K562 (cell line): ENCODE data around the gene PPIL4. TPM values are rescaled to one million over a fixed set of nuclear protein-coding genes. Genes with fewer than 3 reads are reported as not detected.

Experiments used
- ATAC-seq: fragments of 200-7000 bp; cut with Tn5 transposase; 3 replicates; pipeline ENCODE4 v1.9.1; 2020; ENCODE audit warnings: moderate library complexity
- BruUV-seq: library from RNA; stranded (reverse); fragments of 400-500 nt; replicated peaks from 2 replicates; lab custom pipeline; 2021; lab: Mats Ljungman, UMichigan
- CTCF ChIA-PET: fragments of 300-600 bp; formaldehyde crosslinking; extraction: SDS; loops from one replicate; lab custom pipeline; 2021; ENCODE audit warnings: low intra/inter-chr PET ratio; lab: Yijun Ruan, JAX
- POLR2A ChIA-PET: fragments of 300-600, 350-650 bp; sonication (Branson Sonifier 250); formaldehyde crosslinking; extraction: SDS; loops from one replicate; lab custom pipeline; 2021; ENCODE audit warnings: antibody characterized with exemption, inconsistent platforms; lab: Yijun Ruan, JAX
- DNase-seq, 4 experiments: peaks; one replicate each; pipeline versions ENCODE4 v3.0.0 to v3.0.0-alpha.2; 2011 to 2018; ENCODE audit warnings: low spot score in 3 of 4, mixed read lengths in 3 of 4; ENCODE audit errors: extremely low read depth in 1 of 4
- FAIRE-seq: peaks from 2 replicates; lab custom pipeline; 2011; peaks lifted over from hg19 to GRCh38; lab: Jason Lieb, UNC
- H2AFZ ChIP-seq: 2 replicates; pipeline ENCODE4 v1.6.0; 2011; ENCODE audit warnings: low read depth, low read length, control low read depth, inconsistent platforms
- H3K27ac ChIP-seq: fragments of 200-600 bp; 3 replicates; pipeline ENCODE4 v1.8.0; 2011; ENCODE audit warnings: low read depth, mild to moderate bottlenecking, control low read depth, inconsistent platforms, low read length, moderate library complexity, mixed read lengths; ENCODE audit errors: extremely low read depth
- H3K27me3 ChIP-seq, 2 experiments: fragments of 300-600 bp in 1 of 2; 2 replicates in 1 of 2; 3 replicates in 1 of 2; pipeline versions ENCODE4 v1.6.0 to v1.8.0; 2011; ENCODE audit warnings: inconsistent platforms in 2 of 2, low read length in 2 of 2, mild to moderate bottlenecking in 1 of 2, mixed read lengths in 1 of 2, moderate library complexity in 1 of 2; ENCODE audit not compliant: control insufficient read depth in 2 of 2, insufficient read depth in 2 of 2
- H3K36me3 ChIP-seq: fragments of 300-600 bp; 3 replicates; pipeline ENCODE4 v1.8.0; 2011; ENCODE audit warnings: mild to moderate bottlenecking, low read length, inconsistent platforms; ENCODE audit not compliant: control insufficient read depth, insufficient read depth
- H3K4me1 ChIP-seq, 2 experiments: fragments of 200-600 bp in 1 of 2; replicated peaks in 1 of 2; 2 replicates in 1 of 2; 3 replicates in 1 of 2; pipeline versions ENCODE4 v1.5.1 to v1.8.0; 2011; ENCODE audit warnings: inconsistent platforms in 2 of 2, low read length in 2 of 2, mild to moderate bottlenecking in 1 of 2, mixed read lengths in 1 of 2, moderate library complexity in 1 of 2; ENCODE audit not compliant: control insufficient read depth in 2 of 2, insufficient read depth in 2 of 2
- H3K4me2 ChIP-seq: 2 replicates; pipeline ENCODE4 v1.6.1; 2011; ENCODE audit warnings: low read length, control low read depth, inconsistent platforms, mixed read lengths; ENCODE audit not compliant: insufficient read depth
- H3K4me3 ChIP-seq: fragments of 200-600 bp; sonication (generic), shearing (Covaris generic); 2 replicates; pipeline ENCODE4 v1.5.1; 2016; ENCODE audit warnings: control low read depth, inconsistent platforms
- H3K79me2 ChIP-seq: fragments of 200-600 bp; 3 replicates; pipeline ENCODE4 v1.8.0; 2011; ENCODE audit warnings: low read length, inconsistent platforms; ENCODE audit not compliant: control insufficient read depth, insufficient read depth
- H3K9ac ChIP-seq, 2 experiments: 2 replicates each; pipeline versions ENCODE4 v1.6.0 to v1.6.1; 2011; ENCODE audit warnings: low read depth in 2 of 2, low read length in 2 of 2, control low read depth in 1 of 2, inconsistent platforms in 1 of 2, mild to moderate bottlenecking in 1 of 2, mixed read lengths in 1 of 2; ENCODE audit not compliant: insufficient read depth in 1 of 2
- H3K9me1 ChIP-seq: one replicate; pipeline ENCODE4 v1.6.0; 2011; ENCODE audit warnings: inconsistent platforms, mild to moderate bottlenecking, low read length, moderate library complexity; ENCODE audit not compliant: control insufficient read depth, insufficient read depth
- H3K9me3 ChIP-seq: replicated peaks from 2 replicates; pipeline ENCODE4 v1.5.1; 2011; ENCODE audit warnings: low read depth, low read length, inconsistent platforms; ENCODE audit not compliant: control insufficient read depth, insufficient read depth
- H4K20me1 ChIP-seq: replicated peaks from 2 replicates; pipeline ENCODE4 v1.6.1; 2011; ENCODE audit warnings: low read length, inconsistent platforms, mixed read lengths; ENCODE audit not compliant: control insufficient read depth, insufficient read depth
- HCFC1 ChIP-seq: IDR thresholded peaks from 2 replicates; pipeline ENCODE4 v1.6.1; 2012; ENCODE audit warnings: low read depth, low read length, improper control_type of control experiment
- MXI1 ChIP-seq: IDR thresholded peaks from 2 replicates; pipeline ENCODE4 v1.6.1; 2011; ENCODE audit warnings: low read depth, mild to moderate bottlenecking, improper control_type of control experiment, low read length
- NFIC ChIP-seq: fragments of 450-650 bp; IDR thresholded peaks from 2 replicates; pipeline ENCODE4 v1.6.1; 2017; ENCODE audit warnings: mild to moderate bottlenecking, inconsistent platforms
- SIN3A ChIP-seq, 2 experiments: fragments of 150-350 bp in 1 of 2; IDR thresholded peaks; 2 replicates each; pipeline ENCODE4 v1.6.1; 2011 to 2016; ENCODE audit warnings: borderline replicate concordance in 2 of 2, low read depth in 2 of 2, low read length in 2 of 2, mild to moderate bottlenecking in 2 of 2, moderate library complexity in 2 of 2; ENCODE audit not compliant: control insufficient read depth in 1 of 2
- ZBTB1 ChIP-seq: sonication (generic); formaldehyde crosslinking; IDR thresholded peaks from 2 replicates; pipeline ENCODE4 v1.8.1; 2023; ENCODE audit warnings: missing genetic modification reagents, low read depth, mild to moderate bottlenecking, borderline replicate concordance
- ZNF121 ChIP-seq: sonication (generic); formaldehyde crosslinking; conservative IDR thresholded peaks from 2 replicates; pipeline ENCODE4 v1.8.0; 2022; ENCODE audit warnings: missing genetic modification reagents
- WGBS: fragments of 100-300 bp; shearing (Covaris generic); methylation state at CpG from one replicate; pipeline ENCODE4 v1.1.6; 2016; ENCODE audit warnings: low coverage, mixed read lengths; ENCODE audit not compliant: insufficient coverage; ENCODE audit errors: missing lambda C conversion rate; 5-methylcytosine and 5-hydroxymethylcytosine counted together
- in situ Hi-C: fragments of 300-500 bp; cut with MboI; formaldehyde crosslinking; loops from 4 replicates; pipeline ENCODE4 v1.15.0; 2018; ENCODE audit warnings: inconsistent platforms, mixed read lengths
- intact Hi-C: fragments of 100-400 bp; cut with micrococcal nuclease; formaldehyde crosslinking; loops from 2 replicates; pipeline ENCODE4 v1.14.2; 2022
- polyA plus RNA-seq, 8 experiments: library from polyadenylated mRNA; depleted of rRNA in 4 of 8; stranded (reverse) in 5 of 8; unstranded in 3 of 8; fragments of >200 nt; fragmentation: Nextera tagmentation in 2 of 8; fragmentation: Illumina TruSeq in 1 of 8; extraction: Ambion mirVana in 2 of 8; extraction: Trizol in 1 of 8; gene quantifications; 2 replicates each; pipeline versions ENCODE4 v1.2.1 to v1.2.3, GENCODE V29; 2011 to 2014; ENCODE audit warnings: inconsistent platforms in 1 of 8, missing spikeins in 1 of 8
- total RNA-seq, 7 experiments: library from RNA; depleted of rRNA in 6 of 7; stranded (reverse); fragments of >200 nt in 6 of 7; fragmentation: Illumina TruSeq in 2 of 7; extraction: Trizol in 2 of 7; gene quantifications; 2 replicates each; pipeline versions ENCODE4 v1.2.1 to v1.2.3, GENCODE V29; 2011 to 2021; ENCODE audit warnings: low replicate concordance in 1 of 7
- TF ChIP-seq, protein P1 (sequence below), 2 experiments: fragments of 150-350 bp in 1 of 2; IDR thresholded peaks; 2 replicates each; pipeline ENCODE4 v1.6.1; 2012 to 2016; ENCODE audit warnings: low read depth in 2 of 2, low read length in 2 of 2, mild to moderate bottlenecking in 1 of 2, moderate library complexity in 1 of 2
- TF ChIP-seq, protein P2 (sequence below): fragments of 450-650 bp; IDR thresholded peaks from 2 replicates; pipeline ENCODE4 v1.6.1; 2016; ENCODE audit warnings: mild to moderate bottlenecking

PPIL4 gene
- total and polyA plus RNA-seq, 9 of the 15 experiments (the other 6 are each of a cell fraction or from before 2014, with no cell fraction given), result 14.5 to 55.2 (median 45.9) TPM

DNA sequence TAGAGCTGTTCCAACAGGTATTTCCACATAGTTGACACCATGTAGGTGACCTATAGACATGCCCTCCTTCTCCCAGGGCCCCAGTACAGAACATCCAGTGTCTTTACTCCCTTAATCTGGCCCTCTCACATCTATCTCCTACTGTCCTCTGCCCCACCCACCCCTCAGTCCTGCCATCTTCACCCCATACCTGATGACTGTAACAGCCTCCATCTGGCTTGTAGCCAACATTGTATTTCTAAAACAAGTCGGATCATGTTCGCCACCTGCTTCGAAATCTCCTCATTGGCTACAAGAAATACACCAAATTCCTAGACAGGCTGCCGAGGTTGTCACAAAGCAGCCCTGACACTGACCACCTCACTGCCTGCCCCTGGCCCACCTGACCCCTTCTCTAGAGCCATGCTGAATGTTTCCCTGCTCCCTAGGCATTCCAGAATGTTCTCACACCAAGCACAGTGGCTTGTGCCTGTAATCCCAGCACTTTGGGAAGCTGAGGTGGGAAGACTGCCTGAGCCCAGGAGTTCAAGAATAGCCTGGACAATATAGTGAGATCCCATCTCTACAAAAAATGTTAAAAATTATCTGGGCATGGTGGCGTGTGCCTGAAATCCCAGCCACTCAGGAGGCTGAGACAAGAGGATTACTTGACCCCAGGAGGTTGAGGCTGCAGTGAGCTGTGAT lies 67.1 kb downstream of the PPIL4 start:
- ATAC-seq, result no peak
- ChIA-PET POLR2A (no interaction called here), CTCF (interaction anchor here (0.6 kb wide), 1 partner anchor 44 kb away, joined by 3 read pairs; no protein-coding TSS in a partner anchor)
- intact Hi-C loops (no loop called here), in situ Hi-C loops (no loop called here)
- H3K4me1 ChIP-seq, result peaks cover 0 to 19% of the 10 kb centered on the region in 2 experiments; a peak in 2 of 5 replicates
- no peaks in the 10 kb centered on the region for H3K79me2 ChIP-seq
- BruUV-seq, result no TSS peak
- H3K36me3 ChIP-seq, result no peaks in the 10 kb centered on the region
- H3K9ac ChIP-seq, result no peak overlapping the region
- no peak overlapping the region for H2AFZ ChIP-seq
- peaks cover 3% of the 10 kb centered on the region; the same call in 1 of the 2 replicates for H4K20me1 ChIP-seq
- H3K4me3 ChIP-seq, result no peak overlapping the region
- 0% methylated on average over 5 of the region's 5 CpGs for WGBS
- H3K27ac ChIP-seq, result no peak overlapping the region
- no peak overlapping the region for H3K4me2 ChIP-seq
- TF ChIP-seq HCFC1, result no peak
- TF ChIP-seq ZNF121 (CRISPR knock-in tag), result peak; percentile 67; the same call in 1 of the 2 replicates
- TF ChIP-seq NFIC, result peak; percentile 75
- peaks cover 58 to 67% of the 10 kb centered on the region in 2 experiments for H3K27me3 ChIP-seq
- H3K9me1 ChIP-seq, result no peaks in the 10 kb centered on the region
- DNase-seq, result no peak
- FAIRE-seq, result peak; percentile 42
- no peaks in the 10 kb centered on the region for H3K9me3 ChIP-seq

DNA sequence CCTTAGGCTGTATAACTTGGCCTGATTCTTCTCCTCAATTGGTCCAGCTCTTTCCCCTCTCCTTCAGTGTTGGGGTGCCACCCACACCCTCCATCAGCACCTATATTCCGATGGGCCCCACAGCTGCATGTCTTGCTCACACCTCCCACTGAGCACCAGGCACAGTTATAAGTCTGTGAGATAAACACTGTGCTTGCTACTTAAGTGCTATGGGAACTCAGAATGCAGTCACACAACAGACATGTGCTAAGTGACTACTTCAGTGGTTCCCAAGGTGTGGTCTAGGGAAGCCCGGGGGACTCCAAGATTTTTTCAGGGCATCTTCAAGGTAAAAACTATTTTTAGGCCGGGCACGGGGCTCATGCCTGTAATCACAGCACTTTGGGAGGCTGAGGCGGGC lies 68.3 kb downstream of the PPIL4 start:
- ATAC-seq (no peak), DNase-seq (no peak), FAIRE-seq (peak; percentile 29)
- POLR2A ChIA-PET, result interaction anchor here (1.0 kb wide), 1 partner anchor 38 kb away, joined by 3 read pairs; no protein-coding TSS in a partner anchor
- Histone ChIP-seq H3K4me3 (no peak overlapping the region), H3K4me2 (no peak overlapping the region), H2AFZ (no peak overlapping the region), H3K36me3 (no peaks in the 10 kb centered on the region), H3K27ac (no peak overlapping the region), H3K9me1 (no peaks in the 10 kb centered on the region), H3K9me3 (no peaks in the 10 kb centered on the region), H3K9ac (no peak overlapping the region), H3K27me3 (peaks cover 69 to 75% of the 10 kb centered on the region in 2 experiments), H3K79me2 (no peaks in the 10 kb centered on the region), H4K20me1 (peaks cover 3% of the 10 kb centered on the region; the same call in 1 of the 2 replicates), H3K4me1 (peaks cover 0 to 15% of the 10 kb centered on the region in 2 experiments; a peak in 2 of 5 replicates)
- WGBS, result 0% methylated on average over 5 of the region's 5 CpGs
- intact Hi-C loops (no loop called here), in situ Hi-C loops (no loop called here)
- CTCF ChIA-PET, result no interaction called here
- no TSS peak for BruUV-seq
- TF ChIP-seq, protein P1, sequence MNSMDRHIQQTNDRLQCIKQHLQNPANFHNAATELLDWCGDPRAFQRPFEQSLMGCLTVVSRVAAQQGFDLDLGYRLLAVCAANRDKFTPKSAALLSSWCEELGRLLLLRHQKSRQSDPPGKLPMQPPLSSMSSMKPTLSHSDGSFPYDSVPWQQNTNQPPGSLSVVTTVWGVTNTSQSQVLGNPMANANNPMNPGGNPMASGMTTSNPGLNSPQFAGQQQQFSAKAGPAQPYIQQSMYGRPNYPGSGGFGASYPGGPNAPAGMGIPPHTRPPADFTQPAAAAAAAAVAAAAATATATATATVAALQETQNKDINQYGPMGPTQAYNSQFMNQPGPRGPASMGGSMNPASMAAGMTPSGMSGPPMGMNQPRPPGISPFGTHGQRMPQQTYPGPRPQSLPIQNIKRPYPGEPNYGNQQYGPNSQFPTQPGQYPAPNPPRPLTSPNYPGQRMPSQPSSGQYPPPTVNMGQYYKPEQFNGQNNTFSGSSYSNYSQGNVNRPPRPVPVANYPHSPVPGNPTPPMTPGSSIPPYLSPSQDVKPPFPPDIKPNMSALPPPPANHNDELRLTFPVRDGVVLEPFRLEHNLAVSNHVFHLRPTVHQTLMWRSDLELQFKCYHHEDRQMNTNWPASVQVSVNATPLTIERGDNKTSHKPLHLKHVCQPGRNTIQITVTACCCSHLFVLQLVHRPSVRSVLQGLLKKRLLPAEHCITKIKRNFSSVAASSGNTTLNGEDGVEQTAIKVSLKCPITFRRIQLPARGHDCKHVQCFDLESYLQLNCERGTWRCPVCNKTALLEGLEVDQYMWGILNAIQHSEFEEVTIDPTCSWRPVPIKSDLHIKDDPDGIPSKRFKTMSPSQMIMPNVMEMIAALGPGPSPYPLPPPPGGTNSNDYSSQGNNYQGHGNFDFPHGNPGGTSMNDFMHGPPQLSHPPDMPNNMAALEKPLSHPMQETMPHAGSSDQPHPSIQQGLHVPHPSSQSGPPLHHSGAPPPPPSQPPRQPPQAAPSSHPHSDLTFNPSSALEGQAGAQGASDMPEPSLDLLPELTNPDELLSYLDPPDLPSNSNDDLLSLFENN (IDR thresholded peaks at IDR 0.05; ENCODE audit: low read depth in 2 of 2, low read length in 2 of 2), result no peak
- TF ChIP-seq SIN3A (IDR thresholded peaks at IDR 0.05; ENCODE audit: borderline replicate concordance in 2 of 2, control insufficient read depth in 1 of 2, low read depth in 2 of 2, low read length in 2 of 2) (no peak), MXI1 (no peak), ZBTB1 (CRISPR knock-in tag) (no peak)
- TF ChIP-seq, protein P2, sequence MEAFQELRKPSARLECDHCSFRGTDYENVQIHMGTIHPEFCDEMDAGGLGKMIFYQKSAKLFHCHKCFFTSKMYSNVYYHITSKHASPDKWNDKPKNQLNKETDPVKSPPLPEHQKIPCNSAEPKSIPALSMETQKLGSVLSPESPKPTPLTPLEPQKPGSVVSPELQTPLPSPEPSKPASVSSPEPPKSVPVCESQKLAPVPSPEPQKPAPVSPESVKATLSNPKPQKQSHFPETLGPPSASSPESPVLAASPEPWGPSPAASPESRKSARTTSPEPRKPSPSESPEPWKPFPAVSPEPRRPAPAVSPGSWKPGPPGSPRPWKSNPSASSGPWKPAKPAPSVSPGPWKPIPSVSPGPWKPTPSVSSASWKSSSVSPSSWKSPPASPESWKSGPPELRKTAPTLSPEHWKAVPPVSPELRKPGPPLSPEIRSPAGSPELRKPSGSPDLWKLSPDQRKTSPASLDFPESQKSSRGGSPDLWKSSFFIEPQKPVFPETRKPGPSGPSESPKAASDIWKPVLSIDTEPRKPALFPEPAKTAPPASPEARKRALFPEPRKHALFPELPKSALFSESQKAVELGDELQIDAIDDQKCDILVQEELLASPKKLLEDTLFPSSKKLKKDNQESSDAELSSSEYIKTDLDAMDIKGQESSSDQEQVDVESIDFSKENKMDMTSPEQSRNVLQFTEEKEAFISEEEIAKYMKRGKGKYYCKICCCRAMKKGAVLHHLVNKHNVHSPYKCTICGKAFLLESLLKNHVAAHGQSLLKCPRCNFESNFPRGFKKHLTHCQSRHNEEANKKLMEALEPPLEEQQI, result no peak
